Measurements from ENCODE around the gene UQCR10.

UQCR10 gene

GRCh38 chr22:29734406-29734805, 32.8 kb upstream of the UQCR10 start:
- TF ChIP-seq FOXM1 (IDR thresholded peaks at IDR 0.05; ENCODE audit: borderline replicate concordance, low read depth) (no peak), NFIC (IDR thresholded peaks at IDR 0.05) (no peak), TAF1 (IDR thresholded peaks at IDR 0.05; ENCODE audit: low read depth) (no peak), YY1 (IDR thresholded peaks at IDR 0.05; ENCODE audit: low read depth) (no peak)

DNA sequence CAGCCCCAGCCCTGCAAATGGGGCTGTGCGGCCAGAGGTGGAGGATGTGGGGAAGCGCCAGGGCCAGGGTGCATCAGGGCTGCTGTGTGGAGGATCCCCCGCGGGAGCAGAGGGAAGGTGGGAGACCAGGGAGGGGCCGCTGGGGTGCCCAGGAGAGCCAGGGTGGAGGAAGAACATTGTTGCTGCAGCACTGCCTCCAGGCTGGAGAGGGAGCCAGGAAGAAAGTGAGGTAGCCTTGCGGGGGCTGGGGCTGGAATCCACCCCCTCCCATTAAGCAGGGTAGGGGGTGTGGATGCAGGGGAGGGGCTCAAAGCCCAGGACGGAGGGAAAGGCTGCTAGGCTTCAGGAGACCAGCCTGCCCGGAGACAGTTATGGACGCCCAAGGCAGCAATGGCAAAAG, 32.3 kb upstream of the UQCR10 start:
- TF ChIP-seq YY1 (IDR thresholded peaks at IDR 0.05; ENCODE audit: low read depth) (no peak), FOXM1 (IDR thresholded peaks at IDR 0.05; ENCODE audit: borderline replicate concordance, low read depth) (no peak), TCF12 (IDR thresholded peaks at IDR 0.05; ENCODE audit: low read depth) (no peak), EP300 (IDR thresholded peaks at IDR 0.05; ENCODE audit: borderline replicate concordance) (no peak), NFIC (IDR thresholded peaks at IDR 0.05) (no peak), EGR1 (IDR thresholded peaks at IDR 0.05) (no peak), CEBPB (IDR thresholded peaks at IDR 0.05) (no peak)

- no peak for TF ChIP-seq REST (IDR thresholded peaks at IDR 0.05; ENCODE audit: low read depth)
- no peak for TF ChIP-seq TAF1 (IDR thresholded peaks at IDR 0.05; ENCODE audit: low read depth)
- TF ChIP-seq NFIC (IDR thresholded peaks at IDR 0.05): no peak
- no peak for TF ChIP-seq EGR1 (IDR thresholded peaks at IDR 0.05)
- no peak for TF ChIP-seq TEAD4 (IDR thresholded peaks at IDR 0.05)
- no peak for TF ChIP-seq CREB1 (IDR thresholded peaks at IDR 0.05; ENCODE audit: low read depth)
- TF ChIP-seq, protein P1, sequence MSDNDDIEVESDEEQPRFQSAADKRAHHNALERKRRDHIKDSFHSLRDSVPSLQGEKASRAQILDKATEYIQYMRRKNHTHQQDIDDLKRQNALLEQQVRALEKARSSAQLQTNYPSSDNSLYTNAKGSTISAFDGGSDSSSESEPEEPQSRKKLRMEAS (IDR thresholded peaks at IDR 0.05): no peak
- TF ChIP-seq YY1 (IDR thresholded peaks at IDR 0.05; ENCODE audit: low read depth): no peak
- TF ChIP-seq RAD21 (IDR thresholded peaks at IDR 0.05; ENCODE audit: low read depth): no peak
- TF ChIP-seq USF1 (IDR thresholded peaks at IDR 0.05): no peak
- TF ChIP-seq ZBTB7A (IDR thresholded peaks at IDR 0.05; ENCODE audit: low read depth): no peak
- no peak for TF ChIP-seq FOXM1 (IDR thresholded peaks at IDR 0.05; ENCODE audit: borderline replicate concordance, low read depth)
- no peak for TF ChIP-seq CEBPB (IDR thresholded peaks at IDR 0.05)
- TF ChIP-seq EP300 (IDR thresholded peaks at IDR 0.05; ENCODE audit: borderline replicate concordance): no peak
- TF ChIP-seq TCF12 (IDR thresholded peaks at IDR 0.05; ENCODE audit: low read depth): no peak
Measured at GRCh38 chr22:29735416-29735815, 31.8 kb upstream of the UQCR10 start.

DNA sequence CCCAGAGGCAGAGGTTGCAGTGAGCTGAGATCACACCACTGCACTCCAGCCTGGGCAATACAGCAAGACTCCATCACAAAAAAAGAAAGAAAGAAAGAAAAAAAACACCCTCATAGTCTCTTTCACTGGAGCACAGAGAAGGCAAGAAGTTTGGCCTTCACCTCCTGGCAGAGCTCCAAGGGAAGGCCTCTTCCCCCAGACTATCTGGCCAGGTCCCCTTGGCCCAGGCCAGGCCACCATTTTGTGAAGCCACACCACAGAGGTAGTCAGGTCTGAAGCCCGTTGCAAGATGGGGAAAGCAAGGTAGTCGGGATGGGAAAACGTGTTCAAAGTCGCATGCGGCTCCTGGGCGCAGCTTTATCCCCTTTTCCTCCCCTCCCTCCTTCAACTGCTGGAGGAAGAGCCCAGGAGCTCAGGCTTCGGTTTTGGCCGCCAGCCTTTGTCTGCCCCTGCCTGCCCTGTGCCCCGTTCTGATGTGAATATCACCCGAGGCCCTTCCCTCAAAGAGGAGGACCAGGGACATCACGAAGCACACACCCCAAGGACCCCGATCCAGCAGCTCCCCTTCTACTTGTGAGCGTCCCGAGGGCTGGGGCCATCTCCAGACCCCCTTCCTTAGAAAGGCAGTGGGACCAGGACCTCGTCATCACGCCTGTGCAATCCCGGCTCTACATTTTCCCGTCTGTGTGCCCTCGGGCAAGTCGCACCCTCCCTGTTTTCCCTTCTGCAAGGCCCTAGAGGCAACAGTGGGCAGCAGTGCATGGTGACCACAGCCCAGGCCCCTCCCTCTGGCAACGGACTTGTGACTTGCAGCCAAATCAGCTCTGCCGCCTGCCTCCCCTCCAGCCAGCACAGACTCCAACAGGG, 29.7 kb upstream of the UQCR10 start:
- TF ChIP-seq EP300 (IDR thresholded peaks at IDR 0.05; ENCODE audit: borderline replicate concordance) (peak; percentile 27; the same call in 1 of the 2 replicates), CREB1 (IDR thresholded peaks at IDR 0.05; ENCODE audit: low read depth) (no peak), USF1 (IDR thresholded peaks at IDR 0.05) (no peak), NFIC (IDR thresholded peaks at IDR 0.05) (peak; percentile 43; the same call in 1 of the 2 replicates)

DNA sequence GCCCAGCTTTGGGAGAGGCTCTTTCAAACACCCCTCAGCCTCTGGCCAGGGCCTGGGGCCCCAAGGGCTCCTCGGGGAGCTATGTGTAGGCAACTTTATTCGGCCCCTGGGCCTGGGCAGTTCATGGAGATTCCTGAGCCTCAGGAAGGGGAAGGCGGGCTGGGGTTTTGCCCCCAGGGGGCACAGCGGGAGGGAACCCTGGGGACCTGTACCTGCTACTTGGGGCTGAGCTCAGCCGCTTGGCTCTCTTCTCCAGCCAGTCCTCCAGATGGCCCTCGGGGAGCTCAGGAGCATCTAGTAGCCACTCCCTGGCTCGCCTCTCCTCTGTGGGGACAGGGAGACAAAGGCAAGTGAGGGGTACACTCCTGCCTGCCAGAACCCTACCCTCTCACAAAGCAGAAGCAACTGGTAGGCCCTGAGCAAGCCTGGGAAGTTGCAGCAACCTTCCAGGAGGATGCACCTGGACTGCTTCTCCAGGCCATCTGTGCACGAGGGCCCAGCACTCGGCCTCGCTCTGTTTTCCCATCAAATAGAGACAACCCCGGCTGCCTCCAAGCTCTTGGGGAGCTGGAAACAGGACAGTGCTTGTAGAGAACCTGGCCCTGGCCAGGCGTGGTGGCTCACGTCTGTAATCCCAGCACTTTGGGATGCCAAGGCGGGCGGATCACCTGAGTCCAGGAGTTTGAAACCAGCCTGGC, 28.9 kb upstream of the UQCR10 start:
- TF ChIP-seq, protein P1 (IDR thresholded peaks at IDR 0.05): no peak
- peak; percentile 71 for TF ChIP-seq ZBTB7A (IDR thresholded peaks at IDR 0.05; ENCODE audit: low read depth)

DNA sequence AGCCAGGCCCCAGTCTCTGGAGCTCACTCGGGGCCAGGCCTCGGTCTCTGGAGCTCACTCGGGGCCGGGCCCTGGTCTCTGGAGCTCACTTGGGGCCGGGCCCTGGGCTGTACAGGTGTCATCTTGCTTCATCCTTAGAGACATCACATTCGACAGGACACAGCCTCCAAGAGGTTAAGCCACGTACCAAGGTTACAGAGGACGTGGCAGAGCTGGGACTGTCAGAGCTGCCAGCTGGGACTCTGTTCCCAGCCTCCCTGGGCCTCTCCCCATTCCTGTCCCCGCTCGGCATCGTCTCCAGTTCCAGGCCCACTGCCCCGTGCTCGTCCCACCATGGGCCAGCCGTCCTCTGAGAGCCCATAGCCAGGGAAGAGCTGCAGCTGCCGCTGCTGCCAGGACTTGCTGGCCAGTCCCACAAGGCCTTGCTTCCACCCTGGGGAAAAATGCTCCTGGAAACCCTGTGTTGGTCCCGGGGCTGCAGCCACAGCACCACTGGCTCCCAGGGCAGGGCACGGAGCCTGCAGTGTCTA, 27.8 kb upstream of the UQCR10 start:
- TF ChIP-seq CEBPB (IDR thresholded peaks at IDR 0.05): no peak
- TF ChIP-seq RAD21 (IDR thresholded peaks at IDR 0.05; ENCODE audit: low read depth): no peak
- TF ChIP-seq REST (IDR thresholded peaks at IDR 0.05; ENCODE audit: low read depth): no peak
- TF ChIP-seq NFIC (IDR thresholded peaks at IDR 0.05): no peak
- no peak for TF ChIP-seq FOXM1 (IDR thresholded peaks at IDR 0.05; ENCODE audit: borderline replicate concordance, low read depth)
- TF ChIP-seq CREB1 (IDR thresholded peaks at IDR 0.05; ENCODE audit: low read depth): no peak
- TF ChIP-seq EP300 (IDR thresholded peaks at IDR 0.05; ENCODE audit: borderline replicate concordance): no peak
- TF ChIP-seq, protein P1 (IDR thresholded peaks at IDR 0.05): no peak
- TF ChIP-seq USF1 (IDR thresholded peaks at IDR 0.05): no peak
- TF ChIP-seq YY1 (IDR thresholded peaks at IDR 0.05; ENCODE audit: low read depth): no peak
